ENCODE results near the gene TOPAZ1. TPM values are rescaled to one million over a fixed set of nuclear protein-coding genes. Genes with fewer than 3 reads are reported as not detected.

TOPAZ1 gene
- total and polyA plus RNA-seq, 9 of the 15 experiments (the other 6 are each of a cell fraction or from before 2014, with no cell fraction given): 0.01 TPM; not detected in 8

DNA sequence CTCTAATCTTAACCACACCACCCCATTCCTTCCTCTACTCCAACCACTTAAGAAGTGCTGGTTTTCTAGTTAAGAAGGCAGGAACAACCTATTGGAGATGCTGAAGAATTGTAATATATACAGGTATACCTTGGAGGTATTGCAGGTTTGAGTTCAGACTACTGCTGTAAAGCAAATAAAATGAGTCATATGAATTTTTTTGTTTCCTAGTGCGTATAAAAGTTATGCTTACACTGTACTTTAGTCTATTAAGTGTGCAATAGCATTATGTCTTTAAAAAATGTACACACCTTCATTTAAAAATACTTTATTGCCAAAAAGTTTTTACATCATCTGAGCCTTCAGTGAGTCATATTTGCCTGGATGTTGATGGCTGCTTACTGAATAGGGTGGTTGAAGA lies 22.5 kb downstream of the TOPAZ1 start:
- Histone ChIP-seq H3K4me3 (no peak overlapping the region), H2AFZ (ENCODE audit: low read depth, low read length) (no peak overlapping the region), H3K4me1 (replicated peaks in 1 of 2; ENCODE audit: control insufficient read depth in 2 of 2, insufficient read depth in 2 of 2, low read length in 2 of 2) (peaks cover 0 to 6% of the 10 kb centered on the region in 2 experiments; a peak in 1 of 5 replicates), H3K36me3 (ENCODE audit: control insufficient read depth, insufficient read depth, low read length) (no peaks in the 10 kb centered on the region), H4K20me1 (replicated peaks; ENCODE audit: control insufficient read depth, insufficient read depth, low read length) (no peaks in the 10 kb centered on the region), H3K79me2 (ENCODE audit: control insufficient read depth, insufficient read depth, low read length) (no peaks in the 10 kb centered on the region), H3K4me2 (ENCODE audit: insufficient read depth, low read length) (no peak overlapping the region), H3K9me3 (replicated peaks; ENCODE audit: control insufficient read depth, insufficient read depth, low read depth, low read length) (0 out of 2 replicates have a peak, but pooled peaks cover 2% of the 10 kb centered on the region), H3K27me3 (ENCODE audit: control insufficient read depth in 2 of 2, insufficient read depth in 2 of 2, low read length in 2 of 2) (no peaks in the 10 kb centered on the region), H3K9ac (ENCODE audit: insufficient read depth in 1 of 2, low read depth in 2 of 2, low read length in 2 of 2) (no peak overlapping the region), H3K27ac (ENCODE audit: extremely low read depth, low read depth, low read length) (no peak overlapping the region), H3K9me1 (ENCODE audit: control insufficient read depth, insufficient read depth, low read length) (no peaks in the 10 kb centered on the region)
- no peak for ATAC-seq
- POLR2A ChIA-PET: no interaction called here
- in situ Hi-C loops (cut with MboI) (no loop called here), intact Hi-C loops (cut with micrococcal nuclease) (no loop called here)
- FAIRE-seq: no peak
- WGBS (ENCODE audit: insufficient coverage, low coverage, missing lambda C conversion rate): 17% methylated on average over 1 of the region's 1 CpG
- BruUV-seq (replicated peaks): no TSS peak
- DNase-seq (ENCODE audit: extremely low read depth in 1 of 4, low spot score in 3 of 4): no peak
- TF ChIP-seq NFXL1 (CRISPR knock-in tag; IDR thresholded peaks at IDR 0.05): no peak
- TF ChIP-seq, protein P1, sequence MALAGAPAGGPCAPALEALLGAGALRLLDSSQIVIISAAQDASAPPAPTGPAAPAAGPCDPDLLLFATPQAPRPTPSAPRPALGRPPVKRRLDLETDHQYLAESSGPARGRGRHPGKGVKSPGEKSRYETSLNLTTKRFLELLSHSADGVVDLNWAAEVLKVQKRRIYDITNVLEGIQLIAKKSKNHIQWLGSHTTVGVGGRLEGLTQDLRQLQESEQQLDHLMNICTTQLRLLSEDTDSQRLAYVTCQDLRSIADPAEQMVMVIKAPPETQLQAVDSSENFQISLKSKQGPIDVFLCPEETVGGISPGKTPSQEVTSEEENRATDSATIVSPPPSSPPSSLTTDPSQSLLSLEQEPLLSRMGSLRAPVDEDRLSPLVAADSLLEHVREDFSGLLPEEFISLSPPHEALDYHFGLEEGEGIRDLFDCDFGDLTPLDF (CRISPR knock-in tag; IDR thresholded peaks at IDR 0.05): no peak
- no peak for TF ChIP-seq DNMT1 (IDR thresholded peaks at IDR 0.05)
- TF ChIP-seq RBFOX2 (IDR thresholded peaks at IDR 0.05; ENCODE audit: low read depth, low read length): no peak
- no peak for TF ChIP-seq GABPB1 (CRISPR knock-in tag; IDR thresholded peaks at IDR 0.05)
- no peak for TF ChIP-seq ARHGAP35 (IDR thresholded peaks at IDR 0.05; ENCODE audit: partially characterized antibody)
- no peak for TF ChIP-seq LEF1 (IDR thresholded peaks at IDR 0.05)
- no peak for TF ChIP-seq NCOA4 (IDR thresholded peaks at IDR 0.05; ENCODE audit: partially characterized antibody)
- no peak for TF ChIP-seq ZNF589 (CRISPR knock-in tag; IDR thresholded peaks at IDR 0.05; ENCODE audit: low read depth)
- no peak for TF ChIP-seq SIN3B (IDR thresholded peaks at IDR 0.05; ENCODE audit: low read depth)
- no peak for TF ChIP-seq TAF7 (tag; IDR thresholded peaks at IDR 0.05)
- TF ChIP-seq, protein P2, sequence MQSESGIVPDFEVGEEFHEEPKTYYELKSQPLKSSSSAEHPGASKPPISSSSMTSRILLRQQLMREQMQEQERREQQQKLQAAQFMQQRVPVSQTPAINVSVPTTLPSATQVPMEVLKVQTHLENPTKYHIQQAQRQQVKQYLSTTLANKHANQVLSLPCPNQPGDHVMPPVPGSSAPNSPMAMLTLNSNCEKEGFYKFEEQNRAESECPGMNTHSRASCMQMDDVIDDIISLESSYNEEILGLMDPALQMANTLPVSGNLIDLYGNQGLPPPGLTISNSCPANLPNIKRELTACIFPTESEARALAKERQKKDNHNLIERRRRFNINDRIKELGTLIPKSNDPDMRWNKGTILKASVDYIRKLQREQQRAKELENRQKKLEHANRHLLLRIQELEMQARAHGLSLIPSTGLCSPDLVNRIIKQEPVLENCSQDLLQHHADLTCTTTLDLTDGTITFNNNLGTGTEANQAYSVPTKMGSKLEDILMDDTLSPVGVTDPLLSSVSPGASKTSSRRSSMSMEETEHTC (IDR thresholded peaks at IDR 0.05): no peak
- no peak for TF ChIP-seq EHMT2 (IDR thresholded peaks at IDR 0.05)
- no peak for TF ChIP-seq ZNF174 (CRISPR knock-in tag; IDR thresholded peaks at IDR 0.05)
- no peak for TF ChIP-seq ZNF408 (CRISPR knock-in tag; IDR thresholded peaks at IDR 0.05; ENCODE audit: low read depth)
- TF ChIP-seq, protein P3, sequence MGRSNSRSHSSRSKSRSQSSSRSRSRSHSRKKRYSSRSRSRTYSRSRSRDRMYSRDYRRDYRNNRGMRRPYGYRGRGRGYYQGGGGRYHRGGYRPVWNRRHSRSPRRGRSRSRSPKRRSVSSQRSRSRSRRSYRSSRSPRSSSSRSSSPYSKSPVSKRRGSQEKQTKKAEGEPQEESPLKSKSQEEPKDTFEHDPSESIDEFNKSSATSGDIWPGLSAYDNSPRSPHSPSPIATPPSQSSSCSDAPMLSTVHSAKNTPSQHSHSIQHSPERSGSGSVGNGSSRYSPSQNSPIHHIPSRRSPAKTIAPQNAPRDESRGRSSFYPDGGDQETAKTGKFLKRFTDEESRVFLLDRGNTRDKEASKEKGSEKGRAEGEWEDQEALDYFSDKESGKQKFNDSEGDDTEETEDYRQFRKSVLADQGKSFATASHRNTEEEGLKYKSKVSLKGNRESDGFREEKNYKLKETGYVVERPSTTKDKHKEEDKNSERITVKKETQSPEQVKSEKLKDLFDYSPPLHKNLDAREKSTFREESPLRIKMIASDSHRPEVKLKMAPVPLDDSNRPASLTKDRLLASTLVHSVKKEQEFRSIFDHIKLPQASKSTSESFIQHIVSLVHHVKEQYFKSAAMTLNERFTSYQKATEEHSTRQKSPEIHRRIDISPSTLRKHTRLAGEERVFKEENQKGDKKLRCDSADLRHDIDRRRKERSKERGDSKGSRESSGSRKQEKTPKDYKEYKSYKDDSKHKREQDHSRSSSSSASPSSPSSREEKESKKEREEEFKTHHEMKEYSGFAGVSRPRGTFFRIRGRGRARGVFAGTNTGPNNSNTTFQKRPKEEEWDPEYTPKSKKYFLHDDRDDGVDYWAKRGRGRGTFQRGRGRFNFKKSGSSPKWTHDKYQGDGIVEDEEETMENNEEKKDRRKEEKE (IDR thresholded peaks at IDR 0.05; ENCODE audit: borderline replicate concordance in 1 of 2, control insufficient read depth in 1 of 2, low read depth in 2 of 2, low read length in 1 of 2): no peak
- no peak for TF ChIP-seq TRIM24 (IDR thresholded peaks at IDR 0.05)
- TF ChIP-seq POLR2A (conservative IDR thresholded peaks at IDR 0.05): no peak
- no peak for TF ChIP-seq SAP30 (IDR thresholded peaks at IDR 0.05; ENCODE audit: borderline replicate concordance, insufficient read depth, low read depth, low read length, poor library complexity, severe bottlenecking)
- no peak for TF ChIP-seq ARID1B (IDR thresholded peaks at IDR 0.05)
- CTCF ChIA-PET (ENCODE audit: low intra/inter-chr PET ratio): no interaction called here

Measured in K562 (cell line).